H1 (cell line): ENCODE measurements around the gene NR2C2AP. TPM values are rescaled to one million over a fixed set of nuclear protein-coding genes. Genes with fewer than 3 reads are reported as not detected.

Experiments
- BACH1 ChIP-seq: IDR thresholded peaks from 2 replicates; pipeline ENCODE4 v1.6.1; 2012; ENCODE audit warnings: low read length, improper control_type of control experiment
- CHD7 ChIP-seq: fragments of 300-600 bp; sonication (generic); IDR thresholded peaks from 2 replicates; pipeline ENCODE4 v1.7.1; 2012; ENCODE audit warnings: low read length, moderate library complexity, mild to moderate bottlenecking, inconsistent platforms; ENCODE audit not compliant: insufficient replicate concordance
- EP300 ChIP-seq, 2 experiments: IDR thresholded peaks; 1 replicate in 1 of 2; 2 replicates in 1 of 2; pipeline ENCODE4 v1.6.1; 2011 to 2012; ENCODE audit warnings: low read depth in 2 of 2, low read length in 2 of 2, mild to moderate bottlenecking in 2 of 2, borderline replicate concordance in 1 of 2, inconsistent platforms in 1 of 2, moderate library complexity in 1 of 2
- FOSL1 ChIP-seq: IDR thresholded peaks from 2 replicates; pipeline ENCODE4 v1.6.1; 2011; ENCODE audit warnings: mild to moderate bottlenecking, low read depth, low read length, moderate library complexity; ENCODE audit not compliant: insufficient read depth
- GABPA ChIP-seq: IDR thresholded peaks from 2 replicates; pipeline ENCODE4 v1.6.1; 2011; ENCODE audit warnings: mild to moderate bottlenecking, low read length, moderate library complexity, borderline replicate concordance; ENCODE audit not compliant: insufficient read depth
- MAX ChIP-seq: IDR thresholded peaks from 2 replicates; pipeline ENCODE4 v1.6.1; 2012; ENCODE audit warnings: inconsistent platforms
- NRF1 ChIP-seq: IDR thresholded peaks from 2 replicates; pipeline ENCODE4 v1.6.1; 2011; ENCODE audit warnings: mild to moderate bottlenecking, low read depth, low read length, improper control_type of control experiment
- POLR2AphosphoS5 ChIP-seq: IDR thresholded peaks from 2 replicates; pipeline ENCODE4 v1.6.1; 2011; ENCODE audit warnings: low read depth, low read length
- TBP ChIP-seq: IDR thresholded peaks from 2 replicates; pipeline ENCODE4 v1.6.1; 2011; ENCODE audit warnings: low read depth, low read length, improper control_type of control experiment
- polyA plus RNA-seq, 7 experiments: library from polyadenylated mRNA; depleted of rRNA in 3 of 7; stranded (reverse) in 5 of 7; unstranded in 2 of 7; fragments of >200 nt in 5 of 7; fragments of 200-250 nt in 2 of 7; gene quantifications; 1 replicate in 5 of 7; 2 replicates in 1 of 7; 4 replicates in 1 of 7; pipeline versions ENCODE4 v1.2.1 to v1.2.3, GENCODE V29; 2011 to 2013; ENCODE audit warnings: missing spikeins in 2 of 7, mixed read lengths in 2 of 7
- total RNA-seq: library from RNA; stranded (reverse); fragmentation: NEBNext Ultra II Directional; extraction: Animal tissue kit (Norgen Biotek cat#: 25700); gene quantifications from 2 replicates; pipeline ENCODE4 v1.2.1, GENCODE V29; 2021

NR2C2AP gene
- total and polyA plus RNA-seq, 2 of the 8 experiments (the other 6 are each of a cell fraction or from before 2014, with no cell fraction given): 16.4 to 20.5 TPM

GRCh38 chr19:19211499-19212420, 8.5 kb upstream of the NR2C2AP start, which contains the start of gene NCAN (continued):
- no peak for TF ChIP-seq CHD7
- TF ChIP-seq GABPA: no peak
- no peak for TF ChIP-seq MAX
- TF ChIP-seq FOSL1: no peak
- peak; percentile 41; the same call in 1 of the 2 replicates for TF ChIP-seq TBP
- TF ChIP-seq BACH1: no peak
- no peak for TF ChIP-seq POLR2AphosphoS5
- peak; percentile 77 for TF ChIP-seq NRF1
- TF ChIP-seq EP300 (IDR thresholded peaks at IDR 0.05; ENCODE audit: borderline replicate concordance in 1 of 2, low read depth in 2 of 2, low read length in 2 of 2): no peak
